ENCODE results near the gene DIP2B.
"Not testable (repeated sequence)": the region's sequence is repeated elsewhere in the genome, so short reads cannot be mapped to it uniquely, and the experiment has no call there.

DIP2B gene

DNA sequence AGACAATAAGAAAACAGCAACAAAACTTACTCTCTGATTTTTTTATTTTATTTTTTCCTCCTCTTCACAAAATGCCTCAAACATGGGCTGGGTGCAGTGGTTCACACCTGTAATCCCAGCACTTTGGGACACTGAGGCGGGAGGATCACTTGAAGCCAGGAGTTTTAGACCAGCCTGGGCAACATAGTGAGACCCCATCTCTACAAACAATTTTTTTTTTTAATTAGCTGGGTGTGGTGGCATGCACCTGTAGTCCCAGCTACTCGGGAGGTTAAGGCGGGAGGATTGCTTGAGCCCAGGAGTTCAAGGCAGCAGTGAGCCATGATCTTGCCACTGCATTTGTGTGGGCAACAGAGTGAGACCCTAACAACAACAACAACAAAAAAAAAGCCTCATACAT lies 176.3 kb downstream of the DIP2B start:
- not testable (repeated sequence) for H3K27ac Mint-ChIP-seq, H3K9me3 Mint-ChIP-seq, H3K27me3 Mint-ChIP-seq, H3K4me1 Mint-ChIP-seq, ATAC-seq, DNase-seq, H3K4me3 Mint-ChIP-seq
- peaks cover 17% of the 10 kb centered on the region for H3K36me3 Mint-ChIP-seq (ENCODE audit: low read depth)

DNA sequence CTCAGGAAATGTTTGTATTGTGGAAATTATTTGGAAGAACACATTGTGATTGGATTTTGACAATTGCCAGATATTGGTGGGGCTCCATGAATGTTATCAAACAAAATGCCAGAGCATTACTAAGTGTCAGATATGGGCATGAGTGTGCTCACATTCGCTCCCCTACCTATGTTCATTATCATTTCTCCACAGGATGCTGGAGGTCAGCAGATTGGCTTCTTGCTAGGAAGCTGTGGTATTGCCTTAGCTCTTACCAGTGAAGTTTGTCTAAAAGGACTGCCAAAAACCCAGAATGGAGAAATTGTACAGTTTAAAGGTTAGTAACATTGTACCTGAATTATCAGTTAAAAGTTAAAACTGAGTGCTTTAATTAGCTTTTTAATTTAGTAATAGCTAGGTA lies 180.9 kb downstream of the DIP2B start:
- Mint-ChIP-seq H3K36me3 (ENCODE audit: low read depth) (peaks cover 20% of the 10 kb centered on the region), H3K4me3 (no peak overlapping the region)

DNA sequence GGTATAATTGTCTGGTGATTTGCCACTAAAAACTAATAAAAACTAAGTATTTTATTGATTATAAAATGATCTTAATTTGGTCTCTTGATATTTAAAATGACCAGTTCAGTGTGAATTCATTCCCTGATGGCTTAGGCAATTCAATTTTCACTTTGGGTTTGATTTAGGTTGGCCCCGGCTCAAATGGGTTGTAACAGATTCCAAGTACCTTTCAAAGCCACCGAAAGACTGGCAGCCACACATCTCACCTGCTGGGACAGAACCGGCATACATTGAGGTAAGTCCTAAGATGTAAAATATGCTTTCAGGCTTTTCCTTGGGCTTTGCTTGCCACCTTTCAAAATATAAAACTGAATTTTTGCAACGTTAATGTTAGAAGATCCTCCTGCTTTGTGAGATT lies 181.6 kb downstream of the DIP2B start:
- Mint-ChIP-seq H3K27me3 (no peaks in the 10 kb centered on the region), H3K4me3 (no peak overlapping the region), H3K9me3 (no peaks in the 10 kb centered on the region), H3K36me3 (ENCODE audit: low read depth) (peaks cover 20% of the 10 kb centered on the region), H3K27ac (no peak overlapping the region), H3K4me1 (no peaks in the 10 kb centered on the region)
- ATAC-seq (no peak), DNase-seq (no peak)

More for the DNA sequence above, 180.9 kb downstream of the DIP2B start:
- no peaks in the 10 kb centered on the region for H3K9me3 Mint-ChIP-seq
- no peaks in the 10 kb centered on the region for H3K27me3 Mint-ChIP-seq
- H3K4me1 Mint-ChIP-seq, result no peaks in the 10 kb centered on the region
- no peak for ATAC-seq
- DNase-seq, result no peak
- no peak overlapping the region for H3K27ac Mint-ChIP-seq

DNA sequence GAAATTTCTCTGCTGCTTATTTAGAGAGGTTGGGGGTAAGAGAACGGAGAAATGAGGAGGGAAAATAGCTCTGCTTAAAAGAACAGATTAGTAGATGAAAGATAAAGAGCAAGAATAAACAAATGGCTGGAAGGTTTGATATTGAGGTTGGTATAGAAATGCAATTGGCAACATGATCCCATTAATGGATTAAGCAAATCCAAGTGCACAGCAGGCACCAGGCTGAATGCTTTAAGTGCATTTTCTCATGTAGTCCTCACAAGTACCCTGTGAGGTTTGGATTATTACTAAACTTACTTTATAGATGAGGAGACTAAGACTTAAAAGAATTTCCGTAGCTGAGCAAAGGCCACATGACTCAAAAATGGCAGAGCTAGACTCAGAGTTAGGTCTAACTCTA lies 182.2 kb downstream of the DIP2B start:
- Mint-ChIP-seq H3K4me1 (no peaks in the 10 kb centered on the region), H3K27me3 (no peaks in the 10 kb centered on the region), H3K4me3 (no peak overlapping the region), H3K27ac (peak overlapping the region; percentile 8), H3K9me3 (no peaks in the 10 kb centered on the region), H3K36me3 (ENCODE audit: low read depth) (peaks cover 20% of the 10 kb centered on the region)
- DNase-seq, result no peak
- ATAC-seq, result no peak

DNA sequence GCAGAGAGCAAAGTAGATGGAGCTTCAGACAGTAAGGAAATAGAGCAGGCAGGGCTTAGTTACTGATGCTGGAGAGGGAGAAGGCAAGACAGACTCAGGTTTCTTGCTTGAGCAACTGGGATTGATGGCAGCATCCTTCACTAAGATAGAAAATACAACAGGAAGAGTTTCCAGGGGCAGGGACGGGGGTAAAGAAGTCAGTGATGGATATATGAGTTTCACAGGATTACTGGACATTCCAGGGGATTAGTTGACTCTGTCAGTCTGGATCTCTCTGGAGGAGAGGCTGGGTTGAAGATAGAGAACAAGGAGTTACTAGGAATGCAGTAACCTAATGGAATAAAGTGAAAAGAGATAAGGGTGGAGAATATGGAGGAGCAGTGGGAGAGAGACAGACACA lies 184.7 kb downstream of the DIP2B start:
- Mint-ChIP-seq H3K27ac (no peak overlapping the region), H3K9me3 (no peaks in the 10 kb centered on the region), H3K4me3 (no peak overlapping the region), H3K27me3 (no peaks in the 10 kb centered on the region), H3K36me3 (ENCODE audit: low read depth) (peaks cover 23% of the 10 kb centered on the region), H3K4me1 (no peaks in the 10 kb centered on the region)
- DNase-seq, result no peak
- no peak for ATAC-seq

DNA sequence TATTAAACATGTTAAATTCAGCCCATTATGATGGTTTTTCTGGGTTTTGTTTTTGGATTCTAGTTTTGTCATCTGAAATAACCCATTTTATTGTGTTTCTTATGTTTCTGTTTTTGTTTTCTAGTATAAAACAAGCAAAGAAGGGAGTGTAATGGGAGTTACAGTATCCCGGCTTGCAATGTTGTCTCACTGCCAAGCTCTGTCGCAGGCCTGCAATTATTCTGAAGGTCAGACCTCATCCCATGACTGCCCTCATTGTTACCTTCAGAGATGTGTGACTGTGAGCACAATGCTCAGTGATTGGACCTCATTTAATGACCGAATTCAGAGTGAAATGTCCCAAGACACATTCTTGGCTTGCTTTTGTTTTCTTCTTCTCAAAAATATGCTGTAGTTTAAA lies 186.1 kb downstream of the DIP2B start:
- Mint-ChIP-seq H3K27ac (no peak overlapping the region), H3K4me3 (no peak overlapping the region), H3K27me3 (no peaks in the 10 kb centered on the region), H3K36me3 (ENCODE audit: low read depth) (peaks cover 19% of the 10 kb centered on the region), H3K9me3 (no peaks in the 10 kb centered on the region), H3K4me1 (no peaks in the 10 kb centered on the region)
- ATAC-seq (no peak), DNase-seq (no peak)

DNA sequence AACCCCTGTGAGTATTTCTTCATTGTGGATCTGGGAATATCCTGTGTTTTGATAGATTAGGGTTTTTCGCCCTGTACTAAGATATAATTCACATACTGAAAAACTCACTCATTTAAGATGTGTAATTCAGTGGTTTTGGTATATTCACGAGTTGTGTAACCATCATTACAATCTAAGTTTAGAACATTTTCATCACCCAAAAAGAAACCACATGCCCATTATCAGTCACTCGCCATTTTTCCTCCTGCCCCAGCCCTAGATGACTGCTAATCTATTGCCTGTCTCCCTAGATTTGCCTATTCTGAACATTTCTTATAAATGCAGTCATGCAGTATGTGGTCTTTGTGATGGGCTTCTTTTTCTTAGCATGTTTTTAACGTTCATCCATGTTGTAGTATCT lies 191.2 kb downstream of the DIP2B start:
- Mint-ChIP-seq H3K36me3 (ENCODE audit: low read depth) (peaks cover 31% of the 10 kb centered on the region), H3K4me1 (no peaks in the 10 kb centered on the region), H3K4me3 (no peak overlapping the region), H3K9me3 (no peaks in the 10 kb centered on the region), H3K27ac (no peak overlapping the region), H3K27me3 (no peaks in the 10 kb centered on the region)
- DNase-seq, result no peak
- no peak for ATAC-seq

DNA sequence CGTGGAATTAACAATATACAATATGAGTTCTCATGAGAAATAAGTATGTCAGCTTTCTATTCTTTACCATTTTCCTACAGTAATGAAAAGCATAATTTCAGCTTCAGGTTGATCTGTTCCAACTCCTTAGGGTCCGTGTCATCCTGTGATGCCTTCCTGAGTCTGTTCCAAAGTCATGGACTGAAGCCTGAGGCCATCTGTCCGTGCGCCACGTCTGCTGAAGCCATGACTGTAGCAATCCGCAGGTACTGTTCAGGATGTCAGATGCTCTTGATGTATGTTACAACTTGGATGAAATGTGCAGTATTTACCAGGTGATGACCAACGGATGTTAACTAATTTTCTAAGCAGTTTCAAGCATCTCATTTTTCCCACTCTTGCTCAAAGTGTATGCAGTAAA lies 192.1 kb downstream of the DIP2B start:
- Mint-ChIP-seq H3K27ac (no peak overlapping the region), H3K4me3 (no peak overlapping the region), H3K4me1 (no peaks in the 10 kb centered on the region), H3K9me3 (no peaks in the 10 kb centered on the region), H3K27me3 (no peaks in the 10 kb centered on the region), H3K36me3 (ENCODE audit: low read depth) (peaks cover 31% of the 10 kb centered on the region)
- ATAC-seq, result no peak
- no peak for DNase-seq

DNA sequence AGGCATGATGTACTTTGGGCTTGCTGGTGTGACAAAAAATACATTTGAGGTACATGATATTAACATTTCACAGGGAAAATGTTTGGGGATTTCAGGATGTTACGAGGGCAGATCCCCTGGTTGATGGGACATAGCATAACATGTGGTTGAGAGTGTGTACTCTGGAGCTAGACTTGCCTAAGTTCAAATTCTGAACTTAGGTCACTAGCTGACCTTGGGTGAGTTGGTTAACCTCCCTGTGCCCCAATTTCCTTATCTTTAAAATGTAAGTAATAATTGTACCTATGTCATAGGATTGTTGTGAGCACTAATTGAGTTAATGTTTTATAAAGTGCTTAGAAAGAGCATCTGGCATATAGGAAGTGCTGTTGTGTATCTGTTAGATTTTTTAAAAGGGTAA lies 194.4 kb downstream of the DIP2B start:
- Mint-ChIP-seq H3K4me1 (no peaks in the 10 kb centered on the region), H3K27ac (no peak overlapping the region), H3K36me3 (ENCODE audit: low read depth) (peaks cover 24% of the 10 kb centered on the region), H3K9me3 (no peaks in the 10 kb centered on the region), H3K4me3 (no peak overlapping the region), H3K27me3 (no peaks in the 10 kb centered on the region)
- DNase-seq (no peak), ATAC-seq (no peak)

DNA sequence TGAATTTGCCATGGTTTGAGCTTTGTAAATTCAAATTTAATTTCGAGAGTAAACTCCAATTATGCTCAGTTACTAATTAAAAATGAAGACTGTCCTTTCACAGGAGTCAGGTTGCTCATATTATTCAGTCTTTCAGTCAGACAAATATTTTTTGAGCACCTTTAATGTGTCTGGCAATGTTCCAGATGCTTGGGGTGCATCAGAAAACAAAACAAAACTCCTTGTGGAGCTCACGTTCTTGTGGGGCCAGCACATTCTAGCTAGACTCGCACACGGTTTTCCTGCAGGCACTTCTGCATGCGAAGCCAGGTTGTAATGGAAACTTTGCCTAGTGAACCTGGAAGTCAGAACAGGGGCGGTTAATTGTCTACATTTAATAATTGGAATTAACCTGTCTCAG lies 195.2 kb downstream of the DIP2B start:
- Mint-ChIP-seq H3K4me1 (no peaks in the 10 kb centered on the region), H3K9me3 (no peaks in the 10 kb centered on the region), H3K36me3 (ENCODE audit: low read depth) (peaks cover 26% of the 10 kb centered on the region), H3K27ac (no peak overlapping the region), H3K27me3 (no peaks in the 10 kb centered on the region), H3K4me3 (no peak overlapping the region)
- no peak for DNase-seq
- no peak for ATAC-seq

DNA sequence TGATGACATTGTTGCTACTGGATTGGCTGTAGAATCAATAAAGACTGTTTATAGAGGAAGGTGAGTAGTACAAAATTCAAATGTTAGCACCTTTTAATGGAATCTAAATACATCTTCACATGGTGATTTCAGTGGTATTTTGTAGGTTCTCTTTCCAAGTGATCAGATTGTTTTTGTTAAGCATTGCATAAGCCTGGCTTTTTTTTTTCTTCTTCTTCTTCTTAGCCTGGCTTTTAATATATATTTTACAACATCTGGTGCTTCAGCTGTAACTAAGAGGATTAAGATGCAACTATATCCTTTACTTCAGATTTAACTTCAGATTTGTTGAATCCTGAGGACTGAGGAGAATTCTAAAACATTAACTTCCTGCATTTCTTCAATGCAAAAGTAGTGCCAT lies 201.8 kb downstream of the DIP2B start:
- Mint-ChIP-seq H3K9me3 (no peaks in the 10 kb centered on the region), H3K4me1 (no peaks in the 10 kb centered on the region), H3K36me3 (ENCODE audit: low read depth) (peaks cover 28% of the 10 kb centered on the region), H3K27me3 (no peaks in the 10 kb centered on the region), H3K4me3 (no peak overlapping the region), H3K27ac (no peak overlapping the region)
- no peak for ATAC-seq
- no peak for DNase-seq

DNA sequence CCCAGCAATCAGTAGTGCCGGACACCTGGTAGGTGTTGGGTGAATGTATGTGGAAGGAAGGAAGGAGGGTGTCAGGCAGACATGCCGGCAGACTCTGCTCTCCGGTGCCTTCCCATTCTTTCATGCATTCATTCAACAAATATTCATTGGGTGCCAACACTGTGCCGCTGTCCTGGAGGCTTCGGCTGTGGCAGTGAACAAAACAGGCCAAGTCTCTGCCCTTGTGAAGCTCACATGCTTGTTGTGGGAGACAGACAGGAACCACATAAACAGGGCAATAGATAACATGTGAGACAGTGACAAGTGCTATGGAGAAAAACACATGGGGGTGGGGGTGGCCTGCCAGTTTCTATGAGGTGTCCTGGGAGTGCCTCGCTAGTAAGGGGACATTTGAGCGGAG lies 202.6 kb downstream of the DIP2B start:
- H3K36me3 Mint-ChIP-seq (ENCODE audit: low read depth), result peaks cover 28% of the 10 kb centered on the region
- H3K27ac Mint-ChIP-seq, result no peak overlapping the region
- no peaks in the 10 kb centered on the region for H3K9me3 Mint-ChIP-seq
- no peak overlapping the region for H3K4me3 Mint-ChIP-seq
- no peaks in the 10 kb centered on the region for H3K27me3 Mint-ChIP-seq
- DNase-seq, result no peak
- no peak for ATAC-seq
- no peaks in the 10 kb centered on the region for H3K4me1 Mint-ChIP-seq

DNA sequence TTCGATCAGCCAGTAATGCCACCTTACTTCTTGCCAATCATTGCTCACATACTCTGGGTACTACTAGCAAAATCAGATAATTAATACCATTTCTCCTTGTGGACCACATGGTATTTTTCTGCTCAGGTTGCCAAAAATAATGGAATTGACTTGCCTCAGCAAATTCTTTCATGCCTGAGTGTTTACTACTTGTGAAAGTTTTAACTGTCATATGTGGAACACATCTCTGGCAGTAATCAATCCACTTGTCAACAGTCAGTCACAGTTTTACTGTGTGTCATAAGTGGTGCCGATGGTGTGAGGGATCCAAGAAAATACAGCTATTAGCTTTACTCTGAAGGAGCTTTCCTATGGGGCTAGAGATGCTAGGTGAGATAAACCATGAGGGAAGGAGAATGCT lies 203.8 kb downstream of the DIP2B start:
- H3K4me3 Mint-ChIP-seq, result no peak overlapping the region
- ATAC-seq, result no peak
- H3K9me3 Mint-ChIP-seq, result no peaks in the 10 kb centered on the region
- no peaks in the 10 kb centered on the region for H3K27me3 Mint-ChIP-seq
- DNase-seq, result no peak
- H3K27ac Mint-ChIP-seq, result no peak overlapping the region
- peaks cover 25% of the 10 kb centered on the region for H3K36me3 Mint-ChIP-seq (ENCODE audit: low read depth)
- H3K4me1 Mint-ChIP-seq, result no peaks in the 10 kb centered on the region

DNA sequence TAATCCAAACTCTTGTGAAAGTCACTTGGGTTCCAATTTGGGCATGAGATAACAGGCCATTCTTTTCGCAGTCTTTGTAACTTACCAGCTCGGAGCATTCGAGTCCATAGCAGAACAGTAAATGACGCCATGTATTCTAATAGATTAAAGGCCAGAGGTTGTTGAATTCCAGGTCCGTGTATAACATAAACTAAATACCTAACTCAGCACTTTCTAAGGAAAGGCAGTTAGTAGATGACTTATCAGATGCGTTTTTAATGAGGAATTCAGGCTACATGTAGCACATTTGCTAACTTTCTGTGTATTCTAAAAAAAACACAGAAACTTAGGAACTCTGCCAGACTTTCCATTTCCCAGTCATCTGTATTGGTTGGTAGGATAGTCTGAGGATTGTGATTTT lies 206.3 kb downstream of the DIP2B start:
- ATAC-seq (no peak), DNase-seq (no peak)
- peaks cover 20% of the 10 kb centered on the region for H3K36me3 Mint-ChIP-seq (ENCODE audit: low read depth)
- no peak overlapping the region for H3K4me3 Mint-ChIP-seq
- H3K27ac Mint-ChIP-seq, result no peak overlapping the region
- H3K27me3 Mint-ChIP-seq, result no peaks in the 10 kb centered on the region
- H3K4me1 Mint-ChIP-seq, result no peaks in the 10 kb centered on the region
- H3K9me3 Mint-ChIP-seq, result no peaks in the 10 kb centered on the region

DNA sequence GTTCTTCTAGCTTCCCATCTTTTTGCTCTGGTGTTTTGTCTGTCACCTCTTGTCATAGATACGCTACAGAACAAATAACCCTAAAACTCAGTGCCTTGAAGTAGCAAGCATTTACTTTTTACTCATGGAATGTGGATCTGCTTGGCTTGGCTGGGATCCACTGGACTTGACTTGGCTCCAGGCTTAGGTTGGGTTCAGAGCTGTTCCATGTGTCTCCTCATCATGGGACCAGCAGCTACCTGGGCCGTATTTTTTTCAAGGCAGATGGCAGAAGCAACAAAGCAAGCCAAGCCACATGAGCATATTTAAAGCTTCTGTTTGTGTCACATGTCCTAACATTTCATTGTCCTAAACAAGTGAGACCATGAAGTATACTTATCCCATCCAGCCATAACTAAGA lies 210.4 kb downstream of the DIP2B start:
- no peaks in the 10 kb centered on the region for H3K9me3 Mint-ChIP-seq
- H3K36me3 Mint-ChIP-seq (ENCODE audit: low read depth), result peaks cover 14% of the 10 kb centered on the region
- DNase-seq, result no peak
- H3K4me3 Mint-ChIP-seq, result no peak overlapping the region
- H3K27me3 Mint-ChIP-seq, result no peaks in the 10 kb centered on the region
- ATAC-seq, result no peak
- no peak overlapping the region for H3K27ac Mint-ChIP-seq
- no peaks in the 10 kb centered on the region for H3K4me1 Mint-ChIP-seq

DNA sequence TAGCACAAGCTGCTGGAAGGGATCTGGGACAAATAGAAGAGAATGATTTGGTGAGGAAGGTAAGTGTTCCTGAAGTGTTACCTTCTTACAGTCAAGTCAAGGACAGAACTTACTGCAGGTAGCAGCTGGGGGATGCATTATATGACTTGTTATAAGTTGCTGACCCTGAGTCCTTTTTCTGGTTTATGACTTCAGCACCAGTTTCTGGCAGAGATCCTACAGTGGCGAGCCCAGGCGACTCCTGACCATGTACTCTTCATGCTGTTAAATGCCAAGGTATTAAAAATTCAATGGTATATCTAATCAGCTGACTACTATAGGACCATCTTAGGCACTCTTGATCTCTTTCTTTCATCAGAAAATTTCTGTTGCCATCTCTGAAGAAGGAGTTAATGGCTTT lies 214.0 kb downstream of the DIP2B start:
- ATAC-seq (no peak), DNase-seq (no peak)
- peaks cover 33% of the 10 kb centered on the region for H3K36me3 Mint-ChIP-seq (ENCODE audit: low read depth)
- no peak overlapping the region for H3K4me3 Mint-ChIP-seq
- no peaks in the 10 kb centered on the region for H3K4me1 Mint-ChIP-seq
- H3K27ac Mint-ChIP-seq, result no peak overlapping the region
- H3K9me3 Mint-ChIP-seq, result no peaks in the 10 kb centered on the region
- H3K27me3 Mint-ChIP-seq, result no peaks in the 10 kb centered on the region

Data from activated naive CD8-positive, alpha-beta T cell treated with anti-CD3 and anti-CD28 coated beads, Interleukin-2, amount 50 U/mL, for 24 hours (primary cell).